Sigmoid colon (tissue), 4 donors: Measurements from ENCODE around the gene PEPD.

Experiments used
- EP300 ChIP-seq, 4 donors: sonication (generic); formaldehyde crosslinking; IDR thresholded peaks; one replicate each; pipeline ENCODE4 v1.6.1; 2017; ENCODE audit warnings: antibody characterized with exemption in 4 of 4
- POLR2AphosphoS5 ChIP-seq, 4 donors: sonication (generic); formaldehyde crosslinking; IDR thresholded peaks; one replicate each; pipeline ENCODE4 v1.6.1; 2017; ENCODE audit warnings: antibody characterized with exemption in 4 of 4
- TF ChIP-seq, protein P1 (sequence below), 4 experiments: fragments of 450-650 bp in 3 of 4; fragments of 200-600 bp in 1 of 4; IDR thresholded peaks; one replicate each; pipeline ENCODE4 v1.5.1; 2016 to 2019; ENCODE audit warnings: antibody characterized with exemption in 4 of 4, mild to moderate bottlenecking in 3 of 4, moderate library complexity in 2 of 4

DNA sequence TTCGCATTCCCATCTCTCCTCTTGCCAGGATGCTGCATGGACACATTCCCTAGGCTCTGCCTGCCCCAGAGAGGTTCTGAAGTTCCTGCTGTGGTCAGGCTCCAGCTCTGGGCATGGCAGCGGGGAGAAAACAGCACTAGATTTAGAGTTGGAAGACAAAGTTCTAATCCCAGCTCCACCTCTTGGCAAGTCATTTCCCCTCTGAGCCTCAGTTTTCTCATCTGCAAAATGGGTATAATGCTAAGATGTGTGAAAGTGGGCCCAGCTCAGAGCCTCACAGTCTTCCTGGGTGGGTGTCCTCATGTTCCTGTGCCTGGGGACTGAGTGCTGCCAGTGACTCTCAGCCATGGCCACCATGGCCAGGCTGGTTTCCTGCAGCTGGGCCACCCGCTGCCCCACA is 9.6 kb downstream of the PEPD start:
- TF ChIP-seq, protein P1, sequence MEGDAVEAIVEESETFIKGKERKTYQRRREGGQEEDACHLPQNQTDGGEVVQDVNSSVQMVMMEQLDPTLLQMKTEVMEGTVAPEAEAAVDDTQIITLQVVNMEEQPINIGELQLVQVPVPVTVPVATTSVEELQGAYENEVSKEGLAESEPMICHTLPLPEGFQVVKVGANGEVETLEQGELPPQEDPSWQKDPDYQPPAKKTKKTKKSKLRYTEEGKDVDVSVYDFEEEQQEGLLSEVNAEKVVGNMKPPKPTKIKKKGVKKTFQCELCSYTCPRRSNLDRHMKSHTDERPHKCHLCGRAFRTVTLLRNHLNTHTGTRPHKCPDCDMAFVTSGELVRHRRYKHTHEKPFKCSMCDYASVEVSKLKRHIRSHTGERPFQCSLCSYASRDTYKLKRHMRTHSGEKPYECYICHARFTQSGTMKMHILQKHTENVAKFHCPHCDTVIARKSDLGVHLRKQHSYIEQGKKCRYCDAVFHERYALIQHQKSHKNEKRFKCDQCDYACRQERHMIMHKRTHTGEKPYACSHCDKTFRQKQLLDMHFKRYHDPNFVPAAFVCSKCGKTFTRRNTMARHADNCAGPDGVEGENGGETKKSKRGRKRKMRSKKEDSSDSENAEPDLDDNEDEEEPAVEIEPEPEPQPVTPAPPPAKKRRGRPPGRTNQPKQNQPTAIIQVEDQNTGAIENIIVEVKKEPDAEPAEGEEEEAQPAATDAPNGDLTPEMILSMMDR (IDR thresholded peaks at IDR 0.05) = no peak
- no peak for TF ChIP-seq EP300 (IDR thresholded peaks at IDR 0.05)
- TF ChIP-seq POLR2AphosphoS5 (IDR thresholded peaks at IDR 0.05) = no peak
